DMS 273 (cell line): Measurements from ENCODE around the gene HTR3B.
"Not testable (repeated sequence)": the region's sequence is repeated elsewhere in the genome, so short reads cannot be mapped to it uniquely, and the experiment has no call there.

Source experiments
- DNase-seq: peaks from one replicate; lab custom pipeline; 2025; ENCODE audit not compliant: unreplicated experiment; lab: John Stamatoyannopoulos, UW

Gene HTR3B, protein sequence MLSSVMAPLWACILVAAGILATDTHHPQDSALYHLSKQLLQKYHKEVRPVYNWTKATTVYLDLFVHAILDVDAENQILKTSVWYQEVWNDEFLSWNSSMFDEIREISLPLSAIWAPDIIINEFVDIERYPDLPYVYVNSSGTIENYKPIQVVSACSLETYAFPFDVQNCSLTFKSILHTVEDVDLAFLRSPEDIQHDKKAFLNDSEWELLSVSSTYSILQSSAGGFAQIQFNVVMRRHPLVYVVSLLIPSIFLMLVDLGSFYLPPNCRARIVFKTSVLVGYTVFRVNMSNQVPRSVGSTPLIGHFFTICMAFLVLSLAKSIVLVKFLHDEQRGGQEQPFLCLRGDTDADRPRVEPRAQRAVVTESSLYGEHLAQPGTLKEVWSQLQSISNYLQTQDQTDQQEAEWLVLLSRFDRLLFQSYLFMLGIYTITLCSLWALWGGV

DNA sequence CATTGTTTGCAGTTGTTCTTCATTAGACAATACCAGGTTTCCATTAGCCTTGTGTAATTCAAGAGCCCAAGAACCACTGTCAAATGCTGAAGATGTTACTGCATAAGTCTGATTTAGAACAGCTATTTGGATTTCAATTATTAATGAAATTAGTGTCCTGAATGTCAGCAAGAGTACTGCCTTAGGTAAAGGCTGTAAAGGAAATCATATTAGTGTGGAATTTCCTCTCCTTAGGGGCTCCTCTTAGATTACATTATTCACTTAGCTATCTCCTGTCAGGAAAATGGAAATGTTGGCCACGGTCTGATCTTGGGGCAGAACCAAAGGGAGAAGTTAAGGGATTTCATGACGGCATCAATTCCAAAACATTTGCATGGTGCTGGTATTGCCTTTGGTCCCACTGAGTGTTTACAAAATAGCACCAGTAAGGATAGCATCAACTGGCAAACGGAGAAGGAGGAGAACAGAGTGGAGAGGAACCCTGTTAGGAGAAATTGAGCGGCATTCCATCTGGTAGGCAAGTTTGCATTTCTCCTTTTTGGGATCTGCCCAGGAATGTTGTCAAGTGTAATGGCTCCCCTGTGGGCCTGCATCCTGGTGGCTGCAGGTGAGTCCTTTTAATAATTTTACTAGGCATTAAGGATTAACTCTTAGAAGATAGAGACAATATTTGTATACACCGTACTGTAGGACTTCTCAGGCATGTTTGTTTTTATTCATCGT, at the start of gene HTR3B:
Gene HTR3B (plus strand): TSS at position 418 of the 723 bp plus-strand sequence. CDS start 138 bp downstream, at position 556.
- DNase-seq: no peak

DNA sequence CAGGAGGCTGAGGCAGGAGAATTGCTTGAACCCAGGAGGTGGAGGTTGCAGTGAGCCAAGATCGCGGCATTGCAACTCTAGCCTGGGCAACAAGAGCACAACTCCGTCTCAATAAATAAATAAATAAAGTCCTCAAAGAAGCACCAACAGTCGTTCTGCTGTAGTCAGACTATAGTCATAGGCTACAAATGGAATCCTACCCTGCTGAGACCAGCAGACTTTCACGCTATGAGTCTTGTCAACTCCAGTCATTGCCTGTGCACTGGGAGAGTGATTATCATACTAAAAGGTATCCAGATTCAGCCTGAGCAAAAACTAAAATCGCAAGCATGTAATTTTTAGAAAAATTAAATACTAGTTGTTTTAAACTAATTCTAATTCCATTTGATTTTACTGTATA, 48.8 kb upstream of the HTR3B start:
- no peak for DNase-seq

DNA sequence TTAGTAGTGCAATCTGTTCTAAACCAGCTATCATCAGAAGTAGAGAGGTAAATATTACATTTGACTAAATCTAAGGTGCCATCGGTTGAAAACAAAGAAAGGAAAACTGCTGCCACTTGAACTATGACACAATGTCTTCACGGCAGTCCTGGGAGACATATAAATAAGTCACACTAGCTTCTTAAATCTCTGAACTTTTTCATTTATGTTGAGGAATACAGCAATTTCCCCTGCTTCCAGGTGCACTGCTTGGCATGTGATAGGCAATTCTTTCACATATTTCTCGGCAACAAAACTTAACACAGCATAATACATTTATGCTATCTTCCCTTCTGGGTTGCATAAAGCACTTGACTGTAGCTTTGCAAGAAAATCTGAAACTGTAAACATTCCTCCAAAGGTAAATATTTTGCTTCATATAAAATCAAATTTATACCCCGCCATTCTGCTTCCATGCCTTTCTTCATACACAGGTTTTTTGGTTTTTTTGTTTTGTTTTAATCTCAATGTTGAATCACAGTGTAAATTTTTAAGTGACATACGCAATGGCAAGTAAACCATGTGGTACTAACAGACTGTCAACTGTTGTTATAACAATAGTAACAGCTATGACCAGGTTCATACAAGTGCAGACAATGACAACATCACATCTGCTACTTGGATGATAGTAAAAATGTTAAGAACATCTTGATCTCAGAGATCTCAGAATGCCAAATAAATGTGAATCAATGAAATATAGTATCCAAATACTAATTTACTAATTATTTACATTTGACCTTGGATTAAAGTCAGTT, 47.4 kb upstream of the HTR3B start:
- no peak for DNase-seq

DNA sequence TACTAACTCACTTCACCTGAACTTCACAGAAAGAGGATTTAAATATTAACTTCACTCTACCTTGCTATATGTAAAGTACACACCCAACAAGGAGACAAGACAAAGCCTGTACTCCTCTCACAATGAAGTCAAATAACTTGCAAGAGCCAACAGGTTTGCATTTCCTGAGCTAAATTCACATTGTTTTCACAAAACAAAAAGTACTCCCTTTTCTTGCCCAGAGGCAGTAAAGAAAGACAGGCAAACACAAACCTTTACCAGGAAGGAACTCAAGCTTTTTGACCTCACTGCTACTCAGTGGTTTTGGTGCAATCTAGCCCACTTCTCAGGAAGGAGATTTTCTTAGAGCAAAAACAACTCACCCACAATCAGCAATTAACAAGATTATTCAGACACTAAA, 44.9 kb upstream of the HTR3B start:
- DNase-seq: no peak

DNA sequence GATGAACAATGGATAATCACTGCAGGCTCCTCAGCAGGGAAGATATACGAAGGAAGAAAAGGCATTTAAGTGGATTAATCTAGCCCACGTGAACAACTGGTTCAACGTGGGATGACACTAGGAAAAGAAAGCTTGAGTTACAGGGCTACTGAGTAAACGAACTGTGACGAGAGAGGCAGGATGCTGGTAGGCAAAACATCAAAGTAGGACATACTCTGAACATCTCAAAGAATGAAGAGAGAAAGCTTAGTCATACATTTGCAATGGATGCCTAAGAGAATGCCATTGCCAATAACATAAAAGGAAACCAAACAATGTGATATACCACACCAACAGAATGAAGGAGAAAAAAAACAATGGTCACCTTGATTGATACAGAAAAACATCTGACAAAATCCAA, 42.2 kb upstream of the HTR3B start:
- DNase-seq: no peak

DNA sequence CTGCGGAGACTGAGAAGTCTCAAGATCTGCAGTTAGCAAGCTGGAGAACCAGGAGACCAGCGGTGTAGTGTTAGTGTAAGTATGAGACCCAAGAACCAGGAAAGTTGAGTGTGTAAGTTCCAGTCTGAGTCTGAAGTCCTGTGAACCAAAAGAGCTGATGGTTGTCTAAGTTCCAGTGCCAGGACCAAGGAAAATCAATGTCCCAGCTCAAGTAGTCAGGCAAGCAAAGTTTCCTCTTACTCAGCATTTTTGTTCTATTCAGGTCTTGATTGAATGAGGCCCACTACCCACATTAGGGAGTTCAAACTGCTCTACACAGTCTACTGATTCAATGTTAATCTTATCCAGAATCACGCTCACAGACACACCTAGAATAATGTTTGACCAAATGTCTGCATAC, 40.2 kb upstream of the HTR3B start:
- DNase-seq: no peak

DNA sequence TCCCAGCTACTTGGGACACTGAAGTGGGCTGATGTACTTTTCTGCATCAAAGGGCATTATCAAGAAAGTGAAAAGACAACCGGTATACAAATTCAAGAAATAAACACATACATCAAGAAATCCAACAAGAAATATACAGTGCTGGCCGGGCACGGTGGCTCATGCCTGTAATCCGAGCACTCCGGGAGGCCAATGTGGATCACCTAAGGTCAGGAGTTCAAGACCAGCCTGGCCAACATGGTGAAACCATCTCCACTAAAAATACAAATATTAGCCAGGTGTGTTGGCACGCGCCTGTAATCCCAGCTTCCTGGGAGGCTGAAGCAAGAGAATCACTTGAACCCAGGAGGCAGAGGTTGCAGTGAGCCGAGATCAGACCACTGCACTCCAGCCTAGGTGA, 38.7 kb upstream of the HTR3B start:
- DNase-seq: no peak

DNA sequence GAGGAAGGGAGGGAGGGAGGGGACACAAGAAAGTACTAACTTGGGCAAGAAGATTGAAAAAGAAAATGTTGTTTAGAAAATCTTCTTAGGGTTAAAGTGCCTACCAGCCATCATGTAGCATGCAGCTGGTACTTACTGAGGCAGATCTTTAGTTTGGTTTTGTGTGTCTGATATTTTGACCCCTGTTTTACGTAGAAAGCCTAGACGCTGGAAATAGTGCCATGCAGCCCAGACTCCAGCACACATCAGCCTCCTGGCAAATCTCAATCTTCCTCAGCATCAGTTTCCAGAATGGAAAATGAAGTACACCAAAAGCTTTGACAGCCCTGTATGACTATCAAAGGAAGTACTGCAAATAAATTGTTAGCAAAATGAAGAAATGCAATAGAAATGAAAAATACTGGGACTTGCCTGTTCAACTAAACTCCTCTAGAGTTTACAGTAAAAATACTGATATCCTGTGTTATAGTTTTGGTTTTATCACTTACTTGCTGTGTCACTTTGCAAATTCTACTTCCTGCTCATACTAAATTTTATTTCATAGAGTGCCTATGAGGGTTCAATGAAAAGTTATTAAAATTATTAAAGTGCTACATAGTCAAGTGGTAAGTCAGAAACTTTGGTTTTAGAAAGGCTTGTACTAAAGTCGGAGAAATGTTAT, 36.6 kb upstream of the HTR3B start:
- no peak for DNase-seq

DNA sequence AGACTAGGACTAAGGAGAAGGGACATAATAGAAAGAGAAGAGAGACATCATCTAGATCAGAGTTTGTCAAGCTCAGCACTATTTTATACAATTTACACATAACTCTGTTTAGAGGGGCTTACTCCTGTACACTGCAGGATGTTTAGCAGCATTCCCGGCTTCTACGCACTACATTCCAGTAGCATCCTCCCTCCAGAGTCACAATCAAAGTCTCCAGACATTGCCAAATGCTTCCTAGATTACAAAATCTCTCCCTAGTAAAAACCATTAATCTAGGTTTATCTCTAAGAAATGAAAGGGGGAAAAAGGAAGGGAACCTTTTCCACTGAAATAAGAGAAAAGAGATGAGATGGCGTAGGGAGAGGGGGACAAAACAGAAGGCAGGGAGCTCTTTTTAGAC, 33.3 kb upstream of the HTR3B start:
- DNase-seq: no peak

DNA sequence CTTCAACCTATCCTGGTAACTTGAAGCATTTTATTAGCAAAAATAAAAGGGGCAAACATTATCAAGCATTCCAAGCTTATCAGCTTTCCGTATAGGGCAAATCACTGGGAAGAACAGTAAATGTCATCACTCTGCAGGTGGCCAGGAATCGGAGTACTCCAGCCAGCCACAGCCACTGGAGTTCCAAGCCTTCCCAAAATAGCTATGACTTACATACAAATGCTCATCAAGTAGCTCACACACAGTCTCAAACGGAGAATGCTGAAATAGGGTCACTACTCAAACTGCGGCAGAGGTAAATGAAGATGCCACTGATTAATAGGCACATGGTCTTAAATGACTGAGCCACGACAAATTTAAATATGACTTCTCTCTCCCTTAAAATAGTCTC, 31.4 kb upstream of the HTR3B start:
- DNase-seq: no peak

DNA sequence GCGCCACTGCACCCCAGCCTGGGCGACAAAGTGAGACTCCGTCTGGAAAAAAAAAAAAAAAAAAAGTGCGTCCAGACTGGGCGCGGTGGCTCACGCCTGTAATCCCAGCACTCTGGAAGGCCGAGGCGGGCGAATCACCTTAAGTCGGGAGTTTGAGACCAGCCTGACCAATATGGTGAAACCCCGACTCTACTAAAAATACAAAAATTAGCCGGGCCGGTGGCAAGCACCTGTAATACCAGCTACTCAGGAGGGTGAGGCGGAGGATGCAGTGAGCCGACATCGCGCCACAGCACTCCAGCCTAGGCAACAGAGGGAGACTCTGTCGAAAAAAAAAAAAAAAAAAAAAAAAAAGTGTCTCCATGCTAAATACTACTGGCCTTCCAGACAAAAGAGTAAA, 30.5 kb upstream of the HTR3B start:
- DNase-seq: no peak

DNA sequence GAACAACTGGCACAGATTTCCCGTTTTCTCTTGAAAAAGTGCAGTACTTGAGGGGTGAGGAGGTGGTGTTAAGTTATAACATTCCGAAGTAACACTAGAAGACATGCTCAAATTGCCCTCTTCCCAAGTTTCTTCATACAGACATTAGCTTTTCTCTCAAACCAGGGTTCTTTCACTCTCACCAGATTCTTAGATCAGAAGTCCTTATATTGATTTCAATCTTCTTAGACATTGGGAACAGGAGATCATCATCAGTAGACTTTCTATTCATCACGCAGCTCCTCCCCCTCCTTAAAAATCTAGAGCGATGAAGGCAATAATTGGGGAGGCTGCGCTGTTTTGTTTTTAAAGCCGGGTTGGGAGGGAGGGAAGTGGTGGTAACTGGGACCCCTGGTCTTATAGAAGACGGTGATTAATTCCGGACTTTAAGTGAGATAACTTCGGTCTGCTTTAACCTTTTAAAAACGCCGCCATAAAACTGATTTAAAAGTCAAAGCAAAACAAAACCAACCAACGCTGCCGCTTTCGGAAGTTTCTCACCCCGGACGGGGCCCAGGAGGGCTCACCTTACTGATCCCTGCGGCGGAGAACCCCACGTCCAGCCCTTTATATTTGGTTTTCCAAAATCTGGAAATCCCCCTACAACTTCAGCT, 29.9 kb upstream of the HTR3B start:
- DNase-seq: peak; percentile 56

DNA sequence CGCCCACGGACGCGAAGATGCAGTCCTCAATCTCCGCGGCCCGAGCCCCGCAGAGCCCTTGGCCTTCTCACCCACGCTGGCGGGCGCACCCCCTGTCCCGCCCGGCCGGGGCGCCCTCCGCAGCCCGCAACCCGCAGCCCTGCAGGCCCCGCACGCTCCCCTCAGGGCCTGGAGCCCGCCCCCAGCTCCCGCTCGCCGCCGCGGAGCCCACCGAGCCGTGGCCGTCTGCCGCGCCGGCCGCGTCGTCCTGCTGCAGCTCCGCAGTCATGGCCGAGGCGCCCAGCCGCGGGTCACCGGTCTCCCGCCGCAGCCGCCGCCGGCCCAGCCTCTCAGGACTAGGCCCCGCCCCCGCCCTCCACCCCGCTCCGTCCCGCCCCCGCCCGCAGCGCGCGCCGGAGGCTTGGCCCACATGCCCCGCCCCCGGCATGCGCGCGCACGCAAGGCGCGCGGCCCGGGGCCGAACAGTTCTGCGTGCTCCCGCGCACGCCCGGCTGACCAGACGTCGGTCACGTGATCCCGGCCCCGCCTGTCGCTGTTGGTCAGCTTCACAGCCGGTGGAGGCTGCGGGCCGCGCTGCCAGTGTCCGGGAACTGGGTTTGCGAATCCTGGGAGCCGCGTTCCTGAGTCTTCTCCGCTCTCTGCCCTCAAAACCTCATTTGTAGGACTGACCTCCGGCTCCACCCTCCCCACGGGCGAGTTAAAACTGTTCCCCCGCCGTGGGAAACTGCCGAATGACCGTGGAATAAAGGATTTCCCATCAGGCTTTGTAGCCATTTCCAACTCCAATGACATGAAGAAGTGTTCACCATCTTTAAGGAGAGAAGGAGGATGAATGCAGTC, 29.1 kb upstream of the HTR3B start, which contains the start of gene USP28:
Gene USP28 (minus strand): TSS at position 339 of the 840 bp plus-strand sequence. CDS start 71 bp downstream, at position 268.
- peak; percentile 95 for DNase-seq

DNA sequence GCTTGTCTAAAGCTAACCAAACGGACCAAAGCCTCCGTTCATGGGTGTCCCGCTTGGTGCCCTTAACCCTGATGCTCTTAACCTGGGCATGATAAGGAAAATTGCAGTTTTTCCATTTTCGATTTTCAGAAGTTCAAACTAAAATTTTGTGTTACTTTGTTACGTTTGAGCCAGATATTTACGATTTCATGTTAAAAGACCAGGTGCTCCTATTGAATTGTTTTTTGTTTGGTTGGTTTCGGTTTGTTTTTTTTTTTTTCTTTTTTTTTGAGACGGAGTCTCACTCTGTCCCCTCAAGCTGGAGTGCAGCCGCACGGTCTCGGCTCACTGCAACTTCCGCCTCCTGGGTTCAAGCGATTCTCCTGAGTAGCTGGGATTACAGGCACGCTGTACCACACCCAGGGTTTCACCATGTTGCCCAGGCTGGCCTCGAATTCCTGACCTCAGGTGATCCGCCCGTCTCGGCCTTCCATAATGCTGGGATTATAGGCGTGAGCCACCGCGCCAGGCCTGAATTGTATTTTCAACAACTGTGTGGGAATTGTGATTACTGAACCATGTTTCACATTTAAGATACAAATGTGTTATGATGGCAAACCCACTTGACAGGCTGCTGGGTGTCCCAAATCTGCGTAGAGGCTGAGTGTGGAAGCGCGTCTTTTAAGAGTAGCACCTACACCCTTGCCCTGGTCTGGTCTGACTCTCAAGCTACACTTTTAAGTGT, 28.4 kb upstream of the HTR3B start:
- no peak for DNase-seq

DNA sequence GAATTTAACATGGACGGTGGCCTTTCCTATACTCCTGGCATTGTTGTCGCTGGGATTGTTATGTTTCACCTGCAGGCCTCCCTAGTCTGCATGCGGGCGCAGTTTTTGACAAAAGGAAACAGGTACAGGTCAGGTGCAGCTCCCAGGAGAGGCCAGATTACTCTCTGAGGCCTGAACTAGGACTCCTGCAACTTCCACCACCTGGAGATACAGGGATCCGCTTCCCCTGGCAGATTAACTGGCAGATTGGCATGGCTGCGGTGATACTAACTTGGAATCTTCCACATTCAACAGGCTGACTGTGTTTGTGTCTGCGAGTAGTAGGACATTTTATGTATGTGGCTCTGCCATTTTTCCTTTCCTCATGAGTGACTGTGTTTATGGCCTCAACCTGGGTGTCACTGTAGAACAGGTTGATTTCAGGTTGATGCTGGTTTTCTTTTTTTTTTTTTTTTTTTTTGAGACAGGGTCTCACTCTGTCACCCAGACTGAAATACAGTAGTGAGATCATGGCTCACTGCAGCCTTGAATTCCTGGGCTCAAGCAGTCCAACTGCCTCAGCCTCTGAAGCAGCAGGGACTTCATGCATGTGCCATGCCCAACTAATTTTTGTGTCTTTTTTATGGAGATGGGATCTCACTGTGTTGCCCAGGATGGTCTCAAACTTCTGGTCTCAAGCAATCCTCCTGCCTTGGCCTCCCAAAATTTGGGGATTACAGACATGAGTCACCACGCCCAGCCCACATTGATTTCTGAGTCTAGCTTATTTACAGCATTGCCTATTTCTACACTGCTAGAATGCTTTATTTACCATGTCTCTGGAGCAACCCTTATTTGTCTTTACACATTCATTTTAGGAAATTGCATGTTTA, 27.6 kb upstream of the HTR3B start:
- DNase-seq: no peak

DNA sequence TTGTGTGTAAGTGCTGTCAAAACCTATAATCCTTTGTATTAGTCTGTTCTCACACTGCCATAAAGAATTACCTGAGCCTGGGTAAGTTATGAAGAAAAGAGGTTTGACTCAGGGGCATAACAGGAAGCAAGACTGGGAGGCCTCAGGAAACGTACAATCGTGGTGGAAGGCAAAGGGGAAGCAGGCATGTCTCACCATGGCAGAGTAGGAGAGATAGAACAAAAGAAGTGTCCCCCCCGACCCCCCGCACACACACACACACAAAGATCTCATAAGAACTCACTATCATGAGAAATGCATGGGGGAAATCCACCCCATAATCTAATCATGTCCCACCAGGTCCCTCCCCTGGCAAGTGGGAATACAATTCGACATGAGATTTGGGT, 26.9 kb upstream of the HTR3B start:
- DNase-seq: no peak

DNA sequence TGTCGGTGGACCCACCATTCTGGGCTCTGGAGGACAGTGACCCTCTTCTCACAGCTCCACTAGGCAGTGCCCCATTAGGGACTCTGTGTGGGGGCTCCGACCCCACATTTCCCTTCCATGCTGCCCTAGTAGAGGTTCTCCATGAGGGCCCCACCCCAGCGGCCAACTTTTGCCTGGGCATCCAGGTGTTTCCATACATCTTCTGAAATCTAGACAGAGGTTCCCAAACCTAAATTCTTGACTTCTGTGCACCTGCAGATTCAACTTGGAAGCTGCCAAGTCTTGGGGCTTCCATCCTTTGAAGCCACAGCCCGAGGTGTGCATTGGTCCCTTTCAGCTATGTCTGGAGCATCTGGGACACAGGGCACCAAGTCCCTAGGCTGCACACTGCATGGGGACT, 25.1 kb upstream of the HTR3B start:
- not testable (repeated sequence) for DNase-seq

DNA sequence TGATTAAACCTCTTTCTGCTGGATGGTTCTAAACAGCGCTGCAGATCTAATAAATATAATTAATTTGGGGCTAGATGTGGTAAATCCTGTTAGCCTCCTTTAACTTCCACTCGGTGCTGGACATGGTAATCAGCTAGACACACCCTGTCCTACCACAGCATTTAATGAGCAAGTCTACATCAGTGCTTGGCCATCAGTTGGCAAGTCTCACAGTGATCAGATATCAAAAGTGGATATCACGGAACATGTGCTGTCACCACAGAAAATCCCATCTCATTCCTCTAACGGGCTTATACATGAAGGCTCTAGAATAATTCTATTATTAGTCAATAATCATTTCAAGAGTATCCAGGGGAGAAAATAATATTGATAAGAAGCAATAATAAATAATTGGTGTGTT, 23.6 kb upstream of the HTR3B start:
- DNase-seq: no peak
